Measurements from ENCODE around the gene CACNB2. TPM values are rescaled to one million over a fixed set of nuclear protein-coding genes. Genes with fewer than 3 reads are reported as not detected.

Gene CACNB2
- total RNA-seq, 2 donors from 2014 or later: 12.5 to 12.7 TPM

DNA sequence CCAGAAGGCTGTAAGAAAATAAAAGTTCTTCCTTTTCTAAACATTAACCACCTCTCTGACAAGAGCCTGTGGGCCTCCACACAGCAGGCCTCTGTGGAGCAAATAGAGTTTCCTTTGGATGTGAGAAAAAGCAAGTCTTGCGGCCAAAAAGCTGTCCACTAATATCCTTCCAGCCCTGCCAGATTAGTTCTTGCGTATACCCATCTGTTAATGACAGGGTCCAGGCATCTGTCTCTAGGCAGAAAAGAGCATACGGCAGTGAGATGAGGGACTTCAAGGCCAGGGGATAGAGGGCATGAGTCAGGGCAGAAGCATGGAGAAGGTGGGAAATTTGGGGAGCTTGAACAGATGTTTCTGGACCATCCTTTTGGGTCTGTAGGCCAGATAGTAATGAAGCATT, 346.2 kb downstream of the CACNB2 start:
- H3K36me3 ChIP-seq (replicated peaks in 1 of 2; ENCODE audit: insufficient read depth in 1 of 2, low read depth in 2 of 2): no peaks in the 10 kb centered on the region
- H3K4me3 ChIP-seq: no peak overlapping the region
- no peaks in the 10 kb centered on the region for H3K4me1 ChIP-seq
- H3K9me3 ChIP-seq: no peaks in the 10 kb centered on the region
- WGBS, 2 donors: 86 to 93% methylated on average over 3 of the region's 3 CpGs
- TF ChIP-seq CTCF (IDR thresholded peaks at IDR 0.05): no peak
- no peak for TF ChIP-seq POLR2A (IDR thresholded peaks at IDR 0.05)
- intact Hi-C loops (cut with DNase I): no loop called here
- no peaks in the 10 kb centered on the region for H3K27me3 ChIP-seq
- no peak for DNase-seq
- H3K27ac ChIP-seq: no peak overlapping the region
- ATAC-seq: no peak

GRCh38 chr10:18490755-18491154, 350.5 kb downstream of the CACNB2 start:
- Histone ChIP-seq H3K4me1 (no peaks in the 10 kb centered on the region), H3K27me3 (no peaks in the 10 kb centered on the region), H3K27ac (no peak overlapping the region), H3K4me3 (no peak overlapping the region), H3K36me3 (replicated peaks in 1 of 2; ENCODE audit: insufficient read depth in 1 of 2, low read depth in 2 of 2) (no peaks in the 10 kb centered on the region), H3K9me3 (no peaks in the 10 kb centered on the region)
- intact Hi-C loops (cut with DNase I): no loop called here
- ATAC-seq: no peak
- DNase-seq: no peak
- WGBS, 2 donors: 88% methylated on average over 4 of the region's 4 CpGs
- no peak for TF ChIP-seq POLR2A (IDR thresholded peaks at IDR 0.05)
- no peak for TF ChIP-seq CTCF (IDR thresholded peaks at IDR 0.05)

GRCh38 chr10:18497806-18498369, 357.7 kb downstream of the CACNB2 start:
- H3K9me3 ChIP-seq: no peaks in the 10 kb centered on the region
- no peaks in the 10 kb centered on the region for H3K4me1 ChIP-seq
- intact Hi-C loops (cut with DNase I): no loop called here
- no peak for TF ChIP-seq POLR2A (IDR thresholded peaks at IDR 0.05)
- TF ChIP-seq CTCF (IDR thresholded peaks at IDR 0.05): no peak
- no peak overlapping the region for H3K27ac ChIP-seq
- H3K36me3 ChIP-seq (replicated peaks in 1 of 2; ENCODE audit: insufficient read depth in 1 of 2, low read depth in 2 of 2): no peaks in the 10 kb centered on the region
- 82 to 86% methylated on average over 8 of the region's 8 CpGs for WGBS, 2 donors
- H3K4me3 ChIP-seq: no peak overlapping the region
- no peaks in the 10 kb centered on the region for H3K27me3 ChIP-seq
- no peak for ATAC-seq
- DNase-seq: no peak

DNA sequence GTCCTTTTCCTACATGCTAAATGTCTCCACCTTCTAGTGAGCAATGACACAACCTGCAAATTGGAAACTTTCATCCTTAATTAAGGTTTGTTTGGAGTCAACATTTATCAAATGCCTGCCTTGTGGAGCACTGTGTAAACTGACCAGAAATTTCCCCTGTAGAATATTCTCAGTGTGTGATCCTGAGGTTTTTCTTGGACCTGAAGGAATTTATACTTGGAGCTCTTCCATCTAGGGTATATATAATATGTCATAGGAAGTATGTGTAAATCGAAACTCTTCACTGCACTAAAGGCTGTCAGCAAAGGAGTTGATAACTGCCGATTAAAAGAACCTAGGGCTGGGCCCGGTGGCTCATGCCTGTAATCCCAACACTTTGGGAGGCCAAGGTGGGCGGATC, 358.8 kb downstream of the CACNB2 start:
- no peak overlapping the region for H3K4me3 ChIP-seq
- no peak overlapping the region for H3K27ac ChIP-seq
- no peaks in the 10 kb centered on the region for H3K27me3 ChIP-seq
- TF ChIP-seq POLR2A (IDR thresholded peaks at IDR 0.05): no peak
- no peak for TF ChIP-seq CTCF (IDR thresholded peaks at IDR 0.05)
- ATAC-seq (no peak), DNase-seq (no peak)
- 85 to 86% methylated on average over 4 of the region's 4 CpGs for WGBS, 2 donors
- no peaks in the 10 kb centered on the region for H3K36me3 ChIP-seq (replicated peaks in 1 of 2; ENCODE audit: insufficient read depth in 1 of 2, low read depth in 2 of 2)
- H3K9me3 ChIP-seq: no peaks in the 10 kb centered on the region
- intact Hi-C loops (cut with DNase I): no loop called here
- no peaks in the 10 kb centered on the region for H3K4me1 ChIP-seq

DNA sequence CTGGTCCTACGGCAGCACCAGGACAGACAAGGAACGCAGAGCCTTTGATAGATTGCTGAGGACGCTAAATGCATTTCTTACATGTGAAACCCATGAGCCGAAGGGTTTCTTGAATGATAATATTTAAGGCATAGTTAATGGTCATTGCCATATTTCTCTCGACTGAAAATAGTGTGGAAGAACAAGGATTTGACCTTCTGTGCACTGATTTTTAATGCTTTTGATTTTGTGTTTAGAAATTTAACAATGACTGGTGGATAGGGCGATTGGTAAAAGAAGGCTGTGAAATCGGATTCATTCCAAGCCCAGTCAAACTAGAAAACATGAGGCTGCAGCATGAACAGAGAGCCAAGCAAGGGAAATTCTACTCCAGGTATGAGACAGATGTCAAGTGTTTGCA, 360.4 kb downstream of the CACNB2 start:
- H3K4me3 ChIP-seq: no peak overlapping the region
- TF ChIP-seq CTCF (IDR thresholded peaks at IDR 0.05) (no peak), POLR2A (IDR thresholded peaks at IDR 0.05) (no peak)
- no peaks in the 10 kb centered on the region for H3K4me1 ChIP-seq
- no peak overlapping the region for H3K27ac ChIP-seq
- DNase-seq (no peak), ATAC-seq (no peak)
- intact Hi-C loops (cut with DNase I): no loop called here
- no peaks in the 10 kb centered on the region for H3K27me3 ChIP-seq
- 84 to 86% methylated on average over 7 of the region's 7 CpGs for WGBS, 2 donors
- H3K36me3 ChIP-seq (replicated peaks in 1 of 2; ENCODE audit: insufficient read depth in 1 of 2, low read depth in 2 of 2): no peaks in the 10 kb centered on the region
- H3K9me3 ChIP-seq: no peaks in the 10 kb centered on the region
